ENCODE measurements around the gene EXOSC5.
"Not testable (repeated sequence)": the region's sequence is repeated elsewhere in the genome, so short reads cannot be mapped to it uniquely, and the experiment has no call there.

Gene EXOSC5

DNA sequence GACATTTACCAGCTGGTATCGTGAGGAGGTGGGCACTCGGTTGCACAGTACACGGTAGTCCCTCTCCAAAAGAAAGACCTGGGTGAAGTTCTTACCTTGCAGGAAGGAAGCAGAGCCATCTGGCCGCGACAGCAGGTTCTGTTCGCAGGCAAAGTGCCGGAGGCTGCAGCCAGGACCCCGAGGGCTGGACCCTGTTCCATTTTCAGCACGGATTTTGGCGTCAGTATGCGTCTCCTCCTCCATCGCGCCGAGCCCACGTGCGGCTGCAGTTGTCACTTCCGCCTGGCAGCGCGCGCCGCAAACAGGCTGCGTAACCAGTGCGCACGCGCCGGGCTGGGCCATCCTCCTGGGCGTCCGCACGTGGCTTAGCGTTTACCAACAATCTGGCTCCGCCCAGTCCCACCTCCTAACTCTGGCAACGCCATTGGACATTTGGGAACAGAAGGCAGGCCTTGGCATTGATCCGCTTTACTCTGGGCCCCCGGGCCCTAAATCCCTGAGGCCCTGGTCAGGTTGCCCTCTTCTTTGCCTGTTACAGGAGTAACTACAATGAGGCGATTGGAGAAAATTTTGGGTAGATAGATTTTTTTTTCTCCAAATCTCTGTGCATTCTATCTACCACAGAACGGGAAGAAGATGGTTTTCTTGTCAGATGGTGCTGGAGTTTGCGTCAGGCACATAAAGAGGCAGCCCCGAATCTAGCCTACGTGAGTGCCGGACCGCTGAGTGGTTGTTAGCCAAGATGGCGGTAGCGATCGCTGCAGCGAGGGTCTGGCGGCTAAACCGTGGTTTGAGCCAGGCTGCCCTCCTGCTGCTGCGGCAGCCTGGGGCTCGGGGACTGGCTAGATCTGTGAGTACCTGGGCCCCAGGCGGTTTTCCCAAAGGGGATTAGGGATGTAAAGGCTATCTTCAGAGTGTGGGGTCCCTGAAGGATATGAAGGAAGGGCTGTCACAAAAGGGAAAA lies at the start of gene EXOSC5, which contains the start of gene BCKDHA:
TSS of gene EXOSC5 (minus strand) at position 274 of the 964 bp plus-strand sequence. CDS start at position 243, 31 bp downstream.
TSS of gene BCKDHA (plus strand) at position 733 of the 964 bp plus-strand sequence. CDS start at position 743, 10 bp downstream.
- DNase-seq = peak; percentile 98

DNA sequence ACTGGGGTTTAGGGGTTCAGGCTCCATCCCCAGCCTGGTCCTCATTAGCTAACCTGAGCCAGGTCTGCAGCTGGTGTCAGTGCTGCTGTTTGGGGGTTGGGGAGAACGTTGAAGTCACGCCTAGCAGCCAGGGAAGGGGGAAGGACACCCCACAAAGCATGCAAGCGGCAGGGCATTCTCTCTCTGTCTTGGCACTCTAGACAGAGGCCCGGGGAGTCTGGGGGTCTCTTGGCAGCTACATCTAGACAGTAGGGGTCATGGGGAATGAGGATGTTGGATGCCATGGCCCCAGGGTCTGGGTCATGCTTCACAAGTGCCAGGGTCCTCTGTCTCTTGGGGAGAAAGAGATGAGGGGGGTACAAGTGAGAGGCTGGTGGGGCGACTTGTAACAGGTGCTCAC lies 48.4 kb upstream of the EXOSC5 start:
- no peak for DNase-seq

DNA sequence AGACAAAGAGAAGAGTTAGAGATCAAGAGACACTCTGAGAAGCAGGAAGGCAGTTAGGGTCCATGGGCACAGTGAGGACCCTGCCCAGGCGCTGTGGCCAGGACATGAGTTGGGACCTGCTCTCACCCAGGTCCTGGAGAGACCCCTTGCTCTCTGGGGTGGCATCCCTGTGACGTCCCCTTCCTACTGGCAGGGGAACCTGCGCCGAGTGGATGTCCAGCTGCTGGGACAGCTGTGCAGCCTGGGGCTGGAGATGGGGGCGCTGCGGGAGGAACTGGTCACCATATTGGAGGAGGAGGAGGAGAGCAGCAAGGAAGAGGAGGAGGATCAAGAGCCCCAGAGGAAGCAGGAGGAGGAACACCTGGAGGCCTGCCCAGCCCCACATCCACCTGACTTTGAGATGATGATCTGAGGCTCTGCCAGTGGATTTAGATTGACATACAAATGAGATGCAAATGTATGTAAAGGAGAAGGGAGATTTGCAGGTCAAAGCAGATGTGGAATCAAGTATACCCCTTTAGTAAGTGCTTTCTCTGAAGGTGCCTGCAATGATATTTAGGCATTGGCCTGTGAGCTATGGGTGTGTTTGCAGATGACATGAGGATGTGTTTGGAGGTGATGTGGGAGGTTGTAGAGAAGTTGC lies 46.8 kb upstream of the EXOSC5 start:
- DNase-seq = no peak

DNA sequence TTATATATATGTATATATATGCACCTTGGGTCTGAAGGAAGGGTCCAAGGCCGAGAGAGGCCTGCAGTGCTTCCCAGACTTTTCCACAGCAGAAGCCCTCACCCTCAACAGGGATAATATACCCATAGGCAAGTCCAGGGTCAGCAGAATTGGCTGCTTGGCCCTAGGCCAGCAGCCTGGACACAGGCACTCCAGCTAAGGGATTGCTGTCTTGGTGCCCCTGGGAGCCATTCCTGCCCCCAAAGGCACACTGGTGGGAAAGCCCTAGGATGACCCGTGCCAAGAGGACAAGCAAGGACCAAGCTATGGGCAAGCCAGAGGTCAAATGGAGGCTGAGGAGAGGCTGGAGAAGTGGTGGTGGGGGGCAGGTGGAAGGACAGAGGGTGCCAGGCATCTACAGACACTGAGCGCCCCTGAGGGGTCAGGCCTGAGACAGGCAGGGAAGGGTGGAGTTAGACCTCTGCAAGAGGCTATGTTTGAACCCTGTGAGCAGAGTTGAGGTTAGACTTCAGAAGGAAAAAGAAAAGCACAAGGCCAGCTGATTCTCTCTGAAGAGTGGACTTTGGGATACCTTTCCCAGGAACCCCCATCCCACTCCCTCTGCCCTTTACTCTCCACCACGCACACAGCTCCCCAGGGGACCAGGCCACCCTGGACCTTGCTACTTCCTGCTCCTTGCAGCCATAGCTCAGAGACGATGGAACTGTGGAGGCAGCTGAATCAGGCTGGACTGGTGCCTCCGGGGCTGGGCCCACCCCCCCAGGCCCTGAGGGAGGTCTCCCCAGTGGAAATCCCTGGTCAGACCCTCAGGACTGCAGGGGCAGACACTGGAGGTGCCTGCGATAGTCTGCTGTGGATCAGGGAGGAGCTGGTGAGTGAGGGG lies 45.6 kb upstream of the EXOSC5 start, which contains the start of gene ERICH4:
TSS of gene ERICH4 (plus strand) at position 684 of the 883 bp plus-strand sequence. CDS start at position 698, 14 bp downstream.
- no peak for DNase-seq

DNA sequence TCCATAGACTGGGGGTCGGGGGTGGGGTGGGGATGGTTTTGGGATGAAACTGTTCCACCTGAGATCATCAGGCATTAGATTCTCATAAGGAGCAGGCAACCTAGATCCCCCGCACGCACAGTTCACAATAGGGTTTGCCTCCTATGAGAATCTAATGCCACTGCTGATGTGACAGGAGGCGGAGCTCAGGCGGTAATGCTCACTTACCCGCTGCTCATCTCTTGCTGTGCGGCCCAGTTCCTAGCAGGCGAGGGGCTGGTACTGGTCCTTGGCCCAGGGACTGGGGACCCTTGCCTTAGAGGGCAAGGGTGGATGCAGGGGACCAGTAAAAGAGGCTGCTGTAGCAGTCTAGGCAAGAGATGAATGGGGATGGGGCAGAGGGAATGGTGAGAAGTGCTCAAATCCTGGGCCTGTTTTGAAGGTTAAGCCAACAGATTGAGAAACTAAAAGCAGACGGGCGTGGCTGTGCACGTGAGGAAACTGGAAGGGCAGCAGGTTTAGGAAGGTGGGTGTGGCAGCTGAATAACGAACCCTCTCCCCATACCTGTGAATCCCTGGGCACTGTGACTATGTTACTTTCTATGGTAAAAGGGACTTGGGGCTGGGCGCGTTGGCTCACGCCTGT lies 44.3 kb upstream of the EXOSC5 start:
- no peak for DNase-seq

DNA sequence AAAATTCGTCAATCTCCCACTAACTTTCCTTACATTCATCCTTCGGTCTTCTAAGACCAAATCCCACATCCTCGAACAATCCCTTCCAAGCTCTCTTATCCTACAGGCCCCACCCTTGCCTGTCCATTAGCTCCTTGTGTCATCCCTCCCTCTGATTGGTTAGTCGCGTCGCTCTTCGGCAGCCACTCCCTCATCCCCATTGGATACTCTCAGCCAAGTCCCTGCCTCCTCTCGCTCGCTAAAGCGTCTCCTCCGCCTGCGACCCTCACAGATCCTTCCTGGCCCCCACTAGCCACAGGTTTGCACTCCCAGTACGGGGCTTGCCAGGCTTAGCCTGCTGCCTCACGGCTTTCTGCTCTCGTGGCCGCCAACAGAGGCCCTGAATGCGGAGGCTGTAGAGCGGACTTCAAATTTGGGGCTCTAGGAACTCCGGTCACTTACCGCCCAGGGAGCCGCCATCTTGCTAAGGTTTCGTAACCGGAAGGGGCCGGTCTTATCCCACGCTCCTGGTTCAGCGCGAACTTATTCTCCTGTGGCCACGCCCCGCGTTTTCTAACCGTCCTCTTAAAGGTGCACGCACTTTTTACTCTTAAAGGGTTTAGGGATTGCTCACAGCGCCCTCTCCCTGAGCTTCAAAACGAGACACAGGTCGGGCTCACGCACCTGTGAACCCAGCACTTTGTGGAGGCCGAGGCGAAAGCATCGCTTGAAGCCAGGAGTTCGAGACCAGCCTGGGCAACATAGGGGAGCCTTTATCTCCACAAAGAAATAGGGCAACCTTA lies 42.5 kb upstream of the EXOSC5 start, which contains the start of gene DMAC2:
TSS of gene DMAC2 (minus strand) at position 472 of the 782 bp plus-strand sequence. CDS start at position 459, 13 bp downstream.
- DNase-seq = peak; percentile 89

DNA sequence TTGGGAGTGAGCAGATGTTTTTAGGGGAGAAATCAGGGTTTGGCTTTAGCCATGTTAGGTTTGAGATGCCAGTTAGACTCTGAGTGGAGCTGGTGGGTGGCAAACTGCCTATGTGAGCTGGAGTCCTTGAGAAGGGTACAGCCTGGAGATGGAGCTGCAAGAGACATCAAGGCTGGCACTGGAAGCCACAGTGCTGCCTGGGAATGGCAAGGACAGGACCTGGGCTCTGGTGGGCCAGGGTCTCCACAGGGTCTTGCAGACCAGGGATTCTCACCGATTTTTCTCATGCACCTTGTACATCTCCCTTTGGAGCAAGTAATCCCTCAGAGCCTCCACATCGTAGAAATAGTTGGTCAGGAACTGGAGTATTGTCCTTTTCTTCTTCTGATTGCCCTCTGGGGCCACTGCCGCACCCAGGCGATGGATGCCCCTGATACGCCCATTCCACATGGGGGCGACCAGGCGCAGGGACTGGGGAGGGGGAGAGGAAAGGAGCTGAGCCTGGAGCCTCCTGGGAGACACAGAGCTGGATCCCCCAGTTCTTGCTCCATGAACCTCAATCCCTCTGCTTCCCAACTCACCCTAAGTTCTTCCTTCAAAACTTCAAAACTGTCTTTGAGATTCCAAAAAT lies 40.9 kb upstream of the EXOSC5 start:
- DNase-seq = no peak

DNA sequence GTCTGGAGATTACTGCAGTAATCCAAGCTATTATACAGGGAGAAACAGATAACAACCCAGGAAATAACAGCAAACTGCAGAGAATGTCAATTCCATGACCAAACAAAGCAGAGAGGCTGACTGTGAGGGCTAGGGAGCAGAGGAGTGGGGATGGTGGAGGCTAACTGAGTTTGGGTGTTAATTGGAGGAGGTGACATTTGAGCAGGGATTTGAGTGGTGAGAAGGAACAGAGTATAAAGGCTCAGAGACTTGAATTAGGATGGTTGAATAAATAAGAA lies 39.5 kb upstream of the EXOSC5 start:
- DNase-seq = no peak

DNA sequence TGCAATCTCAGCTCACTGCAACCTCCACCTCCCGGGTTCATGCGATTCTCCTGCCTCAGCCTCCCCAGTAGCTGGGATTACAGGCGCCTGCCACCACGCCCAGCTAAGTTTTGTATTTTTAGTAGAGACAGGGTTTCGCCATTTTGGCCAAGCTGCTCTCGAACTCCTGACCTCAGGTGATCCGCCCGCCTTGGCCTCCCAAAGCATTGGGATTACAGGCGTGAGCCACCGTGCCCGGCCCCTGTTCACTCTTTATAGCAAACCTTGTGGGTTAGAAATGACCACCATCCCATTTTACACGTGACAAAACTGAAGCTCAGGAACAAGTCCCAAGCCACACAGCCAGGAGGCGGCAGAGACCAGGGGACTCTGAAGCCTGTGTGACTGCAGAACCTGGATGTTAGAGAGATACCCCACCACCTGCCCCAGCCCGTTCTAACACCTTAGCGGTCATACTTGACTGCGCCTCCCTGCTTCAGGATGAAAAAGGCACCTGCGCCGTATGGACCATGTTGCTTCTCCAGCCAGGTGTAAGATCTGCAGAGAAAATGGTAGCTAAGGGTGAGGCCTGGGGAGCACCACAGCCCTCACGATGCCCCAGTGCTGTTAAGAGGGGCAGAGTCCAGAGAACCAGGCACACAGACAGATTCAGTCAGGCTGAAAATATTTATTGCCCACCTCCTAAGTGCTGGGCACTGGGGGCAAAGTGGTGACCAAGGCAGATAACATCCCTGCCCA lies 38.9 kb upstream of the EXOSC5 start:
- DNase-seq = no peak

DNA sequence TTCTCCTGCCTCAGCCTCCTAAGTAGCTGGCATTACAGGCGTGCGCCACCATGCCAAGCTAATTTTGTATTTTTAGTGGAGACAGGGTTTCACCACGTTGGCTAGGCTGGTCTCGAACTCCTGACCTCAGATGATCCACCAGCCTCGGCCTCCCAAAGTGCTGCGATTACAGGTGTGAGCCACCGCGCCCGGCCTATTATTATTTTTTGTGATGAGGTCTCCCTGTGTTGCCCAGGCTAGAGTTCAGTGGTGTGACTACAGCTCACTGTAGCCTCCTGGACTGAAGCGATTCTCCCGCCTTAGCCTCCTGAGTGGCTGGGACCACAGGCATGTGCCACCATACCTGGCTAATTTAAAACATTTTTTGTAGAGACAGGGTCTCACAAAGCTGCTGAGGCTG lies 38.2 kb upstream of the EXOSC5 start:
- DNase-seq = not testable (repeated sequence)

DNA sequence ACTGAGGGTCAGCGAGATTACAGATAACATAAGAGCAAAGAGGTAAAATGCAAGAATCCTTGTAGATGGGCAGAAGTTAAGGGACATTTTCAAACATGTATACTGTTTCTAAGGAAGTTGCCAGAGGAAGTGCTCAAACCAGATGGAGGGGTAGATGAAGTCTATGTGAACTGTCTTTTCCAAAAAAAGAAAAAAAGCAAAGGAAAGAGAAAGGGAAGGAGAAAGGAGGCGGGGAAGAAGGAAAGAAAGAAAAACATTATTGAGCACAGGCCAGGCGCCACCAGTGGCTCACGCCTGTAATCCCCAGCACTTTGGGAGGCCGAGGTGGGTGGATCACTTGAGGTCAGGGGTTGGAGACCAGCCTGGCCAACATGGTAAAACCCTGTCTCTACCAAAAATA lies 37.3 kb upstream of the EXOSC5 start:
- DNase-seq = no peak

DNA sequence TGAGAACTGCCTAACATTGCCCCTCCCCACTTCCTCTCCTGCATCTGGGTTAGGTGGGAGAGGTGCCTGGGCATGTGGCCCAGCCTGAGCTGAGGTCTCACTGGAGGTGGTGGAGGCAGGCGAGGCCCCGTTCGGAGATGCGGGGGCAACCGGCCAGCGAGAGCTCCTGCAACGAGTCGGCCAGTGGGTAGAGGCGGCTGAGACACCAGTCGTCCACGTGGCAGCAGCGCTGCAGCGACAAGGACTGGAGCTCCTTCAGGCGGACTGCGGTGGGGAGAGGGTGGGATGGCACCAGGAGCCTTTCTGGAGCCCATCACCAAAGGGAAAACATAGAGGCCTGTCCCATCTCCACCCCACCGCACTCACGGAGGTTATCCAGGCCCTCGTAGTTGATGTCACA lies 36.0 kb upstream of the EXOSC5 start:
- DNase-seq = no peak

DNA sequence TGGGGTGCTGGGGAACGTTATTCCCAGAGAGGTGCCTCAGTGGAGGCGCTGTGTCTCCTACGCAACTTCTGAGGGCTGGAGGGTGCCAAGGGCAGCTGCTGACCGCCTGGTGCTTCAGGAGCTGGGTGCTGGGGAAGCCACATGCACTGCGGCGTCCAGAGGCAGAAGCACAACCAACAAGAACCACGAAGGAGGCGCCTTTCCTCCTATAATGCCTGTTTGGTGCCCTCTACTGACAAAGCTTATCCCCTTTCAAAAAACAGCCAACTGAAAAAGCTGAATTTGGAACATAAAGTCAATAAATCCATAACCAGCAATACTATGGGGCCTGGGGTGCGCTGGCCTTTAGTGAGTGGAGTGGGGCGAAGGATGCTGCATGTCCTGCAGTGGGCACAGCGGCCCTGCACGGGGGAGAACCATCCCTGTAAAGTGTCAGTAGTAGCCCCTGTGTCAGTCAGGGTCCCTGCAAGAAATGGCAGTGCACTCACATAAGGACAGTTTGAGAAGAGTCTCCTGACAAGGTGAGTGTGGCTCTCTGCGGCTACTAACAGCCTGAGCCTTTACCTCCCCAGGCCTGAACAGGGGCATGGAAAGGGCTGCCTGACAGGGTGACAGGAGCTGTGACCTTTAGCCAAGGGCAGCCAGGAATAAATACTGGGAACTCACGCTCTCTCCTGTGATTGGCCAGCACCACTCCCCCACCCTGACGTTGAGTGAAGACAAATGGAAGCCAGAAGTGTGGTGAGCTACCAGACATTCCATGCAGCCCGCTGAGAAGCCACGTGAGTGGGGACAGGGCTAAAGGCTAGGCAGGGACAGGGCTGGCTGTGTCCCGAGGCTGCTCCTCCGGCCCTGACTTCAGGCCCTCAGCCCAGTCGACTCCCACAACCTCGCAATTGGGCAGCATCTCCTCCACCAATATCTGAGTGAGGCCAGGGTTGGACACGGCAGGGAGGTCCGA lies 34.5 kb upstream of the EXOSC5 start:
- no peak for DNase-seq

DNA sequence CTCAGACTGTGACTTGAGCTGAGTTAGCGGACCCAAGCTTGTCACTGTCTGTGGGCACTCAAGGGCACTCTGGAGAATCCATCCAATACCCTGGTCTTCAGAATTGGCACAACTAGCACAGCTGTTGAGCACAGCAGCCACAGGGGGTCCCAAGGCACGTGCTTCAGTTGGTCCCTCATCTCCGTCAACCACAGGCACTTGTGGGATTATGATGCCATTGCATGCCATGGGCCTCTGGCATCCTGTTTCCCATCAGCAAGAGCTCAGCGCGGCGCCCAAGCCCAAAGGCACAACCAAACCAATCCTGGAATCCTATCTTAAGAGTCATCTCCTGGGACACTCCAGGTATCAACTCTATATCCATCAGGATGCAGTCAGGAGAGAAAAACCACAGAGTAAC lies 33.8 kb upstream of the EXOSC5 start:
- DNase-seq = no peak

DNA sequence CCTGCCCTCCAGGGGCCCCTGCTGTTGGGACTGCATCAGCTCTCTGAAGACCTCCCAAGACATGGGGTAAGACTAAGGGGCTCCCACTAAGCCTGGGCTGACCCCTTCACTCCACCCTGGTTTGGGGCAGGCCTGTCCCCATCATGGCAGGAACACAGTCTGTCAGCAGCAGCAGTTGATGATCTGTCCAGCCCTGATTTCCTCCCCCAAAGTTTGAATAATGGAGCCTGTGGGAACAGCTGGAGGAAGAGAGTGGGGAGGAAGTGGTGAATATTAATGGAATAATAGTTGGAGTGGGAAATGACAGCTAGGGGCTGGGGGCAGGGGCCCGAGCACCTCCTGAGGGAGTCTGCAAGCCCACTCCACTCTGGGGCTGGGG lies 31.3 kb upstream of the EXOSC5 start:
- no peak for DNase-seq

DNA sequence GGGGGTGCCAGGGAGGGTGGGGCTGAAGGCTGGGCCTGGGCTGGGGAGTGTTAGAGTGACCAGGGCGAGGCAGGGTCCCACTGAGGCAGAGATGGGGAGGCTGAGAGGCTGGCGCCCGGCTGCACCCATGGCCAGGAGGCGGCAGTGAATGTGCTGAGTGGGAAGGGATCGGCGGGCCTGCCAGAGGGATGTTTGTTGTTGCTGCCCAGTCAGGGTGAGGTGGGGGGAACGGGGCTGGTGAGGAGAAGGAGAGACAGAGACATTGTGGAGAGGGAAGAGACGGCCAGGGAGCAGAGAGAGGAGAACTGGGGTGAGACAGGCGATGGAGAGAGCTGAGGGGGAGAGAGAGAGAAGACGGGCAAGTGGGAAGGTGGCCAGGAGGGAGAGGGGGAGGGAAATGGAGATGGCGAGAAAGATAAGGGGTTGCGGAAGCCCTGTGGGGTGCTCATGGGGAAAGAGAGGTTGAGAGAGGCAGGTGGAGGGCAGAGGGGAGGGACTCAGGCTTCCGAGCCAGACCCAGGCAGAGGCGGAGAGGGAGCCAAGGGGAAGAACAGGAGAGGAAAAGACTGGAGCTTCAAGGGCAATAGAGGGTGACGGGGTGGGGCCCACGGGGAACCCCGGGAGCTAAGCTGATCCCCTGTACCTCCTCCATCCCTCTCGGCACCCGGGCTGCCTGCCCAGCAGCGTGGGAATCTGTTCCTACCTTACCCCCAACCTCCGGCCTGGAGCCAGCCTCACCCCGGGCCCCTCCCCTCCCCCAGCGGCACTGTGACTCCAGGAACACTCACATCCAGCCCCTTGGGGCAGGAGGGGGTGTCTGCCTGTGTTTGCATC lies 30.7 kb upstream of the EXOSC5 start:
- no peak for DNase-seq

DNA sequence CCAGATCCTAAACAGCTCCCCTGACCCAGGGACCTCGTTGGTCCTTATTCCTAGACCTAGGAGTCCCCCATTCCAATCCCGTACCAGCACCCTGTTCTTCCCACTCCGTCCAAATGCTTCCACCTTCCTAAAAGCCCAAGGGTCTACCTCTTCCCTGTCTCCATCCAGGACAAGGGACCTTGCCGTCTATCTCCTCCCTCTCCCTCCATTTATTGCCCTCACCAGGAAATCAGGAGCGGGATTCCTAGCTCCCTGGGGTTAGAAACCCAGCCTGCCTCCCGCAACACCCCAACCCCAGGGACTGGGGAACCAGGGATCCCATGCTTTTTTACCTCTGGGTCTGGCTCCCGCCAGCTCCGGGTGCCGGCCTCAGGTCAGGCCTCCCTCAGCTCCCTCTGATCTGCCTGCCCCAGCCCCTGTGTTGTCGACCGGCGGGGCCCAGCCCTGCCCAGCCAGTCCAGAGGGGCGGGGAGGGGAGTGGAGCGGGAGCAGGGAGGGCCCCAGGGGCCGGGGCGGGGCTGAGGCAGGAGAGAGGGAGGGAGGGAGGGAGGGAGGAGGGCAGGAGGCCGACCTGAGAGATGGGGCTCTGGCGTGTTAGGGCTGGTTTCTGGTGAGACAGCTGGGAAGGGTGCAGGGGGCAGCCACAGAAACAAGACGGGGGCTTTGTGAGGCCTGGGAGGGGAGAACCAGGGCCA lies 29.9 kb upstream of the EXOSC5 start, which contains the start of gene B3GNT8:
TSS of gene B3GNT8 (minus strand) at position 423 of the 695 bp plus-strand sequence. CDS start 596 bp downstream, outside the sequence.
- no peak for DNase-seq

All from activated CD4-positive, alpha-beta T cell treated with anti-CD3 and anti-CD28 coated beads for 1 hour (primary cell).